H54 (cell line): Measurements from ENCODE around the gene ADCY5.

Source experiments
- DNase-seq: peaks from one replicate; pipeline ENCODE4 v3.0.0; 2011; ENCODE audit warnings: low spot score, mixed read lengths; ENCODE audit not compliant: insufficient read length
- FAIRE-seq: peaks from 3 replicates; lab custom pipeline; 2011; peaks lifted over from hg19 to GRCh38; lab: Jason Lieb, UNC
- POLR2A ChIP-seq: IDR thresholded peaks from 2 replicates; pipeline ENCODE4 v1.6.1; 2011; ENCODE audit warnings: low read depth, mild to moderate bottlenecking, low read length

The ADCY5 gene

GRCh38 chr3:123412811-123413604 lies 35.9 kb downstream of the ADCY5 start:
- DNase-seq (no peak), FAIRE-seq (no peak)
- TF ChIP-seq POLR2A = no peak

GRCh38 chr3:123412076-123412475 lies 36.8 kb downstream of the ADCY5 start:
- no peak for TF ChIP-seq POLR2A
- FAIRE-seq (no peak), DNase-seq (no peak)

GRCh38 chr3:123411340-123412040 lies 37.4 kb downstream of the ADCY5 start:
- FAIRE-seq = no peak
- no peak for TF ChIP-seq POLR2A
- no peak for DNase-seq

GRCh38 chr3:123410149-123410515 lies 38.8 kb downstream of the ADCY5 start:
- no peak for TF ChIP-seq POLR2A
- no peak for FAIRE-seq
- DNase-seq = no peak

GRCh38 chr3:123409443-123410148 lies 39.3 kb downstream of the ADCY5 start:
- DNase-seq (peak; percentile 22), FAIRE-seq (no peak)
- TF ChIP-seq POLR2A = no peak

GRCh38 chr3:123406598-123406997 lies 42.3 kb downstream of the ADCY5 start:
- FAIRE-seq (no peak), DNase-seq (no peak)
- TF ChIP-seq POLR2A = no peak

- FAIRE-seq = no peak
- no peak for DNase-seq
- no peak for TF ChIP-seq POLR2A
Measured at GRCh38 chr3:123405936-123406510, 42.9 kb downstream of the ADCY5 start.

GRCh38 chr3:123405021-123405420 lies 43.9 kb downstream of the ADCY5 start:
- FAIRE-seq = no peak
- TF ChIP-seq POLR2A = no peak

GRCh38 chr3:123404391-123404790 lies 44.5 kb downstream of the ADCY5 start:
- no peak for TF ChIP-seq POLR2A
- FAIRE-seq = no peak
- DNase-seq = no peak

More at GRCh38 chr3:123405021-123405420, 43.9 kb downstream of the ADCY5 start:
- no peak for DNase-seq

- DNase-seq (no peak), FAIRE-seq (no peak)
- TF ChIP-seq POLR2A = no peak
Measured at GRCh38 chr3:123401836-123402530, 46.9 kb downstream of the ADCY5 start.

GRCh38 chr3:123400169-123400568 lies 48.7 kb downstream of the ADCY5 start:
- FAIRE-seq = no peak
- no peak for TF ChIP-seq POLR2A
- no peak for DNase-seq

GRCh38 chr3:123399653-123400052 lies 49.2 kb downstream of the ADCY5 start:
- no peak for TF ChIP-seq POLR2A
- FAIRE-seq (no peak), DNase-seq (no peak)
